Measurements from ENCODE around the gene BIRC6. TPM values are rescaled to one million over a fixed set of nuclear protein-coding genes. Genes with fewer than 3 reads are reported as not detected.
A peak's percentile ranks its signal among the peaks of the same experiment; 100 is the strongest.

BIRC6 gene
- total and polyA plus RNA-seq, 2 of the 4 experiments (the other 2 are of a cell fraction) = 26.5 to 316 TPM

DNA sequence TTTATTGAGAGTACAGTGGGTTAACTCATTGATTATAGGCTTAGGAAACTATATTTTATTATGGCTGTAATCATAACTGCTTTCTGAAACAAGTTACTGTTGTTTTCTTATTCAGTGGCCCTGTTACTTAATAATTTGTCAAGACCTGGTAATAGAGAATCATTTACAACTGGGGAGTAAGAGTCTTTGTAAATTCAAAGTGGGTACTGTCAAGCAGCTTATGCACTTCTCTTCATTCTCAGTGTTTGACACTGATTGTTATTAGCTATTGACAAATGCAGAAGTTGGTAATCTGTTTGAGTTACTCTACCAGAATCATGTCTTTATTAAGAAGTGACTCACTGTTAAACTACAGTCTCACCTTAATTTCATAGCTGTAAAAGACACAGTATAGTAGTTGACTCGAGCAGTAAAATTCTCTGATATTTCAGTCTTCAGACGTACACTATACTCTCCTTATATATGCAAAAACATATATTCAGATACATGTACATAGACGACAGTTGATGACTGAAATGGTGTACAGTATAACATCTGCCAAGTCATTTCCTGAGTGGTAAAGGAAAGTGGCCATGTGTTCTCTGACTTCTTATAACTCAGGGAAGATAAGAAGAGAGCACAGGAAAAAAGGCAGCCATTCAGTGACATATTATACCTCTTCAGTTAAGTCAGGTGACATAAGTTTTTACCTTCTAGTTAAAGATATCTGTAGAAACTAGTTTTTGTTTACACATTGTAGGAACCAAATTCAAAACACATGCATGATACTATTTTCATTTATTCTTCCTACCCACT, 235.0 kb downstream of the BIRC6 start:
- no peak overlapping the region for H3K9ac ChIP-seq (ENCODE audit: low read depth, low read length)
- H4K5ac ChIP-seq (ENCODE audit: low read depth, low read length) = no peak overlapping the region
- TF ChIP-seq SMC3 (IDR thresholded peaks at IDR 0.05; ENCODE audit: low read depth, low read length) (no peak), CHD1 (IDR thresholded peaks at IDR 0.05; ENCODE audit: low read depth, low read length) (no peak), BHLHE40 (IDR thresholded peaks at IDR 0.05; ENCODE audit: low read depth, low read length) (no peak), FOS (IDR thresholded peaks at IDR 0.05; ENCODE audit: low read depth, low read length) (no peak), MAFK (IDR thresholded peaks at IDR 0.05; ENCODE audit: low read depth, low read length) (no peak), MAZ (IDR thresholded peaks at IDR 0.05; ENCODE audit: borderline replicate concordance, low read depth, low read length) (no peak), POLR2A (IDR thresholded peaks at IDR 0.05; ENCODE audit: low read depth, low read length) (no peak), NFE2L2 (IDR thresholded peaks at IDR 0.05; ENCODE audit: low read depth, low read length) (no peak)
- TF ChIP-seq, protein P1, sequence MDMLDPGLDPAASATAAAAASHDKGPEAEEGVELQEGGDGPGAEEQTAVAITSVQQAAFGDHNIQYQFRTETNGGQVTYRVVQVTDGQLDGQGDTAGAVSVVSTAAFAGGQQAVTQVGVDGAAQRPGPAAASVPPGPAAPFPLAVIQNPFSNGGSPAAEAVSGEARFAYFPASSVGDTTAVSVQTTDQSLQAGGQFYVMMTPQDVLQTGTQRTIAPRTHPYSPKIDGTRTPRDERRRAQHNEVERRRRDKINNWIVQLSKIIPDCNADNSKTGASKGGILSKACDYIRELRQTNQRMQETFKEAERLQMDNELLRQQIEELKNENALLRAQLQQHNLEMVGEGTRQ (IDR thresholded peaks at IDR 0.05; ENCODE audit: low read depth, low read length) = no peak
- dilution Hi-C loops (cut with HindIII; ENCODE audit: low sequenced_read_pairs, unreplicated experiment) = no loop called here
- in situ Hi-C loops (cut with MboI; ENCODE audit: low sequenced_read_pairs) = no loop called here
- H2AK9ac ChIP-seq (replicated peaks; ENCODE audit: low read depth, low read length, poor library complexity) = no peak overlapping the region
- peaks cover 6% of the 10 kb centered on the region for H3K36me3 ChIP-seq (ENCODE audit: control insufficient read depth, insufficient read depth, low read length)
- H2BK120ac ChIP-seq (ENCODE audit: low read depth, low read length) = no peak overlapping the region
- no peak overlapping the region for H2AK5ac ChIP-seq (ENCODE audit: low read depth, low read length)
- no peak overlapping the region for H2BK20ac ChIP-seq (ENCODE audit: low read depth, low read length)
- intact Hi-C loops (cut with micrococcal nuclease) = no loop called here
- H2AFZ ChIP-seq (replicated peaks; ENCODE audit: low read length, poor library complexity) = no peak overlapping the region
- H3K4me1 ChIP-seq (ENCODE audit: control insufficient read depth, insufficient read depth, low read length) = no peaks in the 10 kb centered on the region; the same call in 1 of the 2 replicates
- ATAC-seq (ENCODE audit: low read depth) (no peak), DNase-seq (peak; percentile 43)
- no peak overlapping the region for H3K4me2 ChIP-seq (ENCODE audit: low read depth, low read length)
- H2BK5ac ChIP-seq (ENCODE audit: low read depth, low read length, poor library complexity, severe bottlenecking) = no peak overlapping the region
- H2BK15ac ChIP-seq (ENCODE audit: low read depth, low read length) = no peak overlapping the region
- no peak overlapping the region for H4K8ac ChIP-seq (ENCODE audit: low read depth in 2 of 2, low read length in 2 of 2)
- H3K9me1 ChIP-seq (ENCODE audit: insufficient read depth, low read length) = no peaks in the 10 kb centered on the region
- no peak overlapping the region for H3K27ac ChIP-seq (ENCODE audit: insufficient read depth, low read length)
- H3K4me3 ChIP-seq (ENCODE audit: insufficient read depth, low read depth, low read length) = no peak overlapping the region
- H3K18ac ChIP-seq (ENCODE audit: low read depth, low read length) = no peak overlapping the region
- no peak overlapping the region for H4K91ac ChIP-seq (ENCODE audit: insufficient read depth, low read depth, low read length)
- no peaks in the 10 kb centered on the region for H3K9me3 ChIP-seq (ENCODE audit: control insufficient read depth, insufficient read depth, low read length)
- no CpG with 5 or more reads among the region's 3 CpGs for WGBS, 2 experiments (ENCODE audit: extremely low coverage in 2 of 2, insufficient read length in 1 of 2)
- no peaks in the 10 kb centered on the region for H4K20me1 ChIP-seq (ENCODE audit: insufficient read depth, low read length)
- peaks cover 4 to 5% of the 10 kb centered on the region in 2 experiments; a peak in 3 of 4 replicates for H3K79me1 ChIP-seq (ENCODE audit: low read depth in 1 of 2, low read length in 2 of 2)
- ChIA-PET CTCF (interaction anchor here (0.9 kb wide), 1 partner anchor 20 kb away, joined by 3 read pairs; no protein-coding TSS in a partner anchor), POLR2A (ENCODE audit: unreplicated experiment) (no interaction called here)
- H3K14ac ChIP-seq (replicated peaks; ENCODE audit: low read depth, low read length) = no peak overlapping the region
- H3K56ac ChIP-seq (ENCODE audit: extremely low read depth, insufficient read depth, low read length) = no peak overlapping the region
- H3K4ac ChIP-seq (ENCODE audit: low read depth, low read length) = no peak overlapping the region
- no peak overlapping the region for H3K23ac ChIP-seq (ENCODE audit: low read depth, low read length)
- no peaks in the 10 kb centered on the region for H3K27me3 ChIP-seq (ENCODE audit: control insufficient read depth, insufficient read depth, low read length)
- BruUV-seq (replicated peaks) = TSS peak; percentile 17
